Keratinocyte (primary cell): ENCODE results near the gene POP4. TPM values are rescaled to one million over a fixed set of nuclear protein-coding genes. Genes with fewer than 3 reads are reported as not detected.

Experiments
- DNase-seq: peaks from one replicate; pipeline ENCODE4 v3.0.0-alpha.2; 2011; ENCODE audit warnings: low read depth, missing footprints, low spot score
- FAIRE-seq: peaks from 2 replicates; lab custom pipeline; 2011; peaks lifted over from hg19 to GRCh38; lab: Jason Lieb, UNC
- H2AFZ ChIP-seq: 2 replicates; pipeline ENCODE4 v1.6.0; 2012; ENCODE audit warnings: low read length, control low read depth, inconsistent platforms; ENCODE audit not compliant: control insufficient read depth
- H3K27ac ChIP-seq: 2 replicates; pipeline ENCODE4 v1.5.1; 2011; ENCODE audit warnings: low read length; ENCODE audit not compliant: control insufficient read depth, insufficient read depth
- H3K27me3 ChIP-seq: 3 replicates; pipeline ENCODE4 v1.6.0; 2011; ENCODE audit warnings: low read length; ENCODE audit not compliant: control insufficient read depth, insufficient read depth; ENCODE audit errors: extremely low read depth
- H3K36me3 ChIP-seq, 2 experiments: 2 replicates in 1 of 2; 3 replicates in 1 of 2; pipeline ENCODE4 v1.5.1; 2011; ENCODE audit warnings: low read length in 2 of 2, mild to moderate bottlenecking in 1 of 2; ENCODE audit not compliant: control insufficient read depth in 2 of 2, insufficient read depth in 2 of 2; ENCODE audit errors: extremely low read depth in 1 of 2
- H3K4me1 ChIP-seq: 3 replicates; pipeline ENCODE4 v1.5.1; 2011; ENCODE audit warnings: low read length; ENCODE audit not compliant: control insufficient read depth, insufficient read depth; ENCODE audit errors: extremely low read depth
- H3K4me2 ChIP-seq: 3 replicates; pipeline ENCODE4 v1.6.0; 2011; ENCODE audit warnings: low read depth, low read length; ENCODE audit not compliant: control insufficient read depth, insufficient read depth; ENCODE audit errors: extremely low read depth
- H3K4me3 ChIP-seq, 3 experiments: fragments of 200-600 bp in 1 of 3; sonication (generic) in 1 of 3; 2 replicates in 2 of 3; 3 replicates in 1 of 3; pipeline ENCODE4 v1.5.1; 2011 to 2016; ENCODE audit warnings: low read length in 3 of 3, mild to moderate bottlenecking in 3 of 3, control low read depth in 2 of 3, inconsistent platforms in 1 of 3, low read depth in 1 of 3, mixed read lengths in 1 of 3, mixed run types in 1 of 3, moderate library complexity in 1 of 3; ENCODE audit not compliant: control insufficient read depth in 2 of 3, insufficient read depth in 2 of 3; ENCODE audit errors: extremely low read depth in 1 of 3
- H3K79me2 ChIP-seq: 2 replicates; pipeline ENCODE4 v1.6.0; 2012; ENCODE audit warnings: low read length; ENCODE audit not compliant: control insufficient read depth, insufficient read depth
- H3K9ac ChIP-seq: 3 replicates; pipeline ENCODE4 v1.6.0; 2011; ENCODE audit warnings: low read length; ENCODE audit not compliant: control insufficient read depth, insufficient read depth; ENCODE audit errors: extremely low read depth
- H3K9me1 ChIP-seq: 3 replicates; pipeline ENCODE4 v1.6.0; 2011; ENCODE audit warnings: low read length; ENCODE audit not compliant: control insufficient read depth, insufficient read depth; ENCODE audit errors: extremely low read depth
- H3K9me3 ChIP-seq: 2 replicates; pipeline ENCODE4 v1.5.1; 2012; ENCODE audit warnings: low read depth, low read length; ENCODE audit not compliant: control insufficient read depth
- H4K20me1 ChIP-seq: 3 replicates; pipeline ENCODE4 v1.6.0; 2011; ENCODE audit warnings: low read length; ENCODE audit not compliant: control insufficient read depth, insufficient read depth; ENCODE audit errors: extremely low read depth
- EZH2 ChIP-seq: IDR thresholded peaks from one replicate; pipeline ENCODE4 v1.6.1; 2012; ENCODE audit warnings: inconsistent platforms, mild to moderate bottlenecking, low read length, moderate library complexity
- dilution Hi-C: fragments of 300-500 bp; cut with MboI; formaldehyde crosslinking; loops from one replicate; pipeline ENCODE4 v1.7.0; 2020; ENCODE audit warnings: low sequenced_read_pairs; ENCODE audit not compliant: extremely low pct_ligation_motif_present
- polyA plus RNA-seq, 5 experiments: library from polyadenylated mRNA; depleted of rRNA in 3 of 5; stranded (reverse) in 3 of 5; stranded (forward) in 1 of 5; unstranded in 1 of 5; fragments of >200 nt; gene quantifications; 1 replicate in 1 of 5; 2 replicates in 3 of 5; 3 replicates in 1 of 5; pipeline versions ENCODE4 v1.2.1 to v1.2.3, GENCODE V29; 2011 to 2012; ENCODE audit warnings: missing spikeins in 2 of 5, low read depth in 1 of 5, low replicate concordance in 1 of 5
- TF ChIP-seq, protein P1 (sequence below), 3 experiments: IDR thresholded peaks in 1 of 3; conservative IDR thresholded peaks in 1 of 3; optimal IDR thresholded peaks in 1 of 3; 2 replicates in 2 of 3; 3 replicates in 1 of 3; pipeline versions ENCODE3 to v1.5.1; 2011; ENCODE audit warnings: low read length in 3 of 3, mild to moderate bottlenecking in 3 of 3, moderate library complexity in 2 of 3, control low read depth in 1 of 3, inconsistent platforms in 1 of 3; ENCODE audit not compliant: insufficient read depth in 2 of 3; ENCODE audit errors: extremely low read depth in 1 of 3

The POP4 gene
- polyA plus RNA-seq, 1 donor (not counting 4 experiments of a cell fraction or from before 2014, with no cell fraction given): 104 TPM

- H3K9me1 ChIP-seq: no peaks in the 10 kb centered on the region
- dilution Hi-C loops: no loop called here
Measured at GRCh38 chr19:29614046-29614445, 8.0 kb downstream of the POP4 start.

DNA sequence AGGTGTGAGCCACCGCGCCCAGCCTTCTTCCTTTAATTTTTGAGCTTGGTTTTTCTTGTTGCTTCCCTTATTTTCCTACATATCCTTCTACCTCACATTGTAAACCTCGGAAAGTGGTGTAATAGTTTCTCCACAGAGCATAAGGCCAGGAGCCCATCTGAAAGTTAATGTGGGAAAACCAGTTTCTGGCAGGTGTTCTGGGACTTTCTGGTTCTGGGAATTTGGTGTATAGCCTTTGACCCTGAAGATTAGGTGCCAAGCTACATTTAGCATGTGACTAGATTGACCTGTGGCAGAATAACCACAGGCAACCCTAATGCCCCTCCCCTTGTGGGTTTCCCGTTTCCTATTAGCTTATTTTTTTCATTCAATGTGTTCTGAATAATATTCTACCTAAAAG is 8.7 kb downstream of the POP4 start:
- TF ChIP-seq, protein P1, sequence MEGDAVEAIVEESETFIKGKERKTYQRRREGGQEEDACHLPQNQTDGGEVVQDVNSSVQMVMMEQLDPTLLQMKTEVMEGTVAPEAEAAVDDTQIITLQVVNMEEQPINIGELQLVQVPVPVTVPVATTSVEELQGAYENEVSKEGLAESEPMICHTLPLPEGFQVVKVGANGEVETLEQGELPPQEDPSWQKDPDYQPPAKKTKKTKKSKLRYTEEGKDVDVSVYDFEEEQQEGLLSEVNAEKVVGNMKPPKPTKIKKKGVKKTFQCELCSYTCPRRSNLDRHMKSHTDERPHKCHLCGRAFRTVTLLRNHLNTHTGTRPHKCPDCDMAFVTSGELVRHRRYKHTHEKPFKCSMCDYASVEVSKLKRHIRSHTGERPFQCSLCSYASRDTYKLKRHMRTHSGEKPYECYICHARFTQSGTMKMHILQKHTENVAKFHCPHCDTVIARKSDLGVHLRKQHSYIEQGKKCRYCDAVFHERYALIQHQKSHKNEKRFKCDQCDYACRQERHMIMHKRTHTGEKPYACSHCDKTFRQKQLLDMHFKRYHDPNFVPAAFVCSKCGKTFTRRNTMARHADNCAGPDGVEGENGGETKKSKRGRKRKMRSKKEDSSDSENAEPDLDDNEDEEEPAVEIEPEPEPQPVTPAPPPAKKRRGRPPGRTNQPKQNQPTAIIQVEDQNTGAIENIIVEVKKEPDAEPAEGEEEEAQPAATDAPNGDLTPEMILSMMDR (optimal IDR thresholded peaks at IDR 0.05 in 1 of 3, IDR thresholded peaks at IDR 0.05 in 1 of 3, conservative IDR thresholded peaks at IDR 0.05 in 1 of 3; ENCODE audit: extremely low read depth in 1 of 3, insufficient read depth in 2 of 3, low read length in 3 of 3): no peak
- no peak for TF ChIP-seq EZH2
- no peak overlapping the region for H2AFZ ChIP-seq
- no peak overlapping the region for H3K9ac ChIP-seq
- peaks cover 29 to 31% of the 10 kb centered on the region in 2 experiments for H3K36me3 ChIP-seq
- DNase-seq (no peak), FAIRE-seq (no peak)
- no peak overlapping the region for H3K4me3 ChIP-seq
- no peaks in the 10 kb centered on the region for H3K27me3 ChIP-seq
- no peaks in the 10 kb centered on the region for H4K20me1 ChIP-seq
- no peak overlapping the region for H3K27ac ChIP-seq
- dilution Hi-C loops: no loop called here
- H3K4me2 ChIP-seq: no peak overlapping the region
- no peaks in the 10 kb centered on the region for H3K9me3 ChIP-seq
- H3K79me2 ChIP-seq: no peaks in the 10 kb centered on the region
- H3K9me1 ChIP-seq: no peaks in the 10 kb centered on the region
- no peaks in the 10 kb centered on the region for H3K4me1 ChIP-seq

More at GRCh38 chr19:29614046-29614445, 8.0 kb downstream of the POP4 start:
- Histone ChIP-seq H3K4me1 (no peaks in the 10 kb centered on the region), H3K36me3 (peaks cover 35 to 36% of the 10 kb centered on the region in 2 experiments), H4K20me1 (no peaks in the 10 kb centered on the region), H3K9me3 (no peaks in the 10 kb centered on the region), H2AFZ (no peak overlapping the region), H3K79me2 (no peaks in the 10 kb centered on the region), H3K4me3 (no peak overlapping the region), H3K4me2 (no peak overlapping the region), H3K27ac (no peak overlapping the region), H3K9ac (no peak overlapping the region), H3K27me3 (no peaks in the 10 kb centered on the region)
- no peak for FAIRE-seq
- no peak for DNase-seq
- TF ChIP-seq, protein P1 (optimal IDR thresholded peaks at IDR 0.05 in 1 of 3, IDR thresholded peaks at IDR 0.05 in 1 of 3, conservative IDR thresholded peaks at IDR 0.05 in 1 of 3; ENCODE audit: extremely low read depth in 1 of 3, insufficient read depth in 2 of 3, low read length in 3 of 3): no peak
- no peak for TF ChIP-seq EZH2
